ENCODE measurements around the gene DCAF7.

DNA sequence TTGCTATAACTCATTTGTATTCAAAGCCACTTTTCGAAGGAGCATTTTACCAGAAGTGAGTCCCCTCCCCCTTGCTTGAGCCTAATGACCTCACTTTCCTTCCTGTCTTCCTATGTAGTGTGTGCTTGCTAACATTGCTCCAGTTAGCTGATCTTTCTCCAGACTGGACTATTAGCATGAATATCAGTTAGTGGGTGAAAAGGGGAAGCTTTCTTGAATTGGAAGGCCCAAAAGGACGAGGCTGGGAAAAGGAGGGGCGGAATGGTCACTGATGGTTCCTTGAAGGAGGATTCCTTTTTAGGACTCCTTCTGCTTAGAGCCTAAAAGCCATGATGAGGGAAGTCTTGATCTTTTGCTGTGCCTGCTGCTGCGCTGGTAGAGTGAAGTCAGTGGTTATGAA, 83.9 kb downstream of the DCAF7 start:
- TF ChIP-seq, protein P1, sequence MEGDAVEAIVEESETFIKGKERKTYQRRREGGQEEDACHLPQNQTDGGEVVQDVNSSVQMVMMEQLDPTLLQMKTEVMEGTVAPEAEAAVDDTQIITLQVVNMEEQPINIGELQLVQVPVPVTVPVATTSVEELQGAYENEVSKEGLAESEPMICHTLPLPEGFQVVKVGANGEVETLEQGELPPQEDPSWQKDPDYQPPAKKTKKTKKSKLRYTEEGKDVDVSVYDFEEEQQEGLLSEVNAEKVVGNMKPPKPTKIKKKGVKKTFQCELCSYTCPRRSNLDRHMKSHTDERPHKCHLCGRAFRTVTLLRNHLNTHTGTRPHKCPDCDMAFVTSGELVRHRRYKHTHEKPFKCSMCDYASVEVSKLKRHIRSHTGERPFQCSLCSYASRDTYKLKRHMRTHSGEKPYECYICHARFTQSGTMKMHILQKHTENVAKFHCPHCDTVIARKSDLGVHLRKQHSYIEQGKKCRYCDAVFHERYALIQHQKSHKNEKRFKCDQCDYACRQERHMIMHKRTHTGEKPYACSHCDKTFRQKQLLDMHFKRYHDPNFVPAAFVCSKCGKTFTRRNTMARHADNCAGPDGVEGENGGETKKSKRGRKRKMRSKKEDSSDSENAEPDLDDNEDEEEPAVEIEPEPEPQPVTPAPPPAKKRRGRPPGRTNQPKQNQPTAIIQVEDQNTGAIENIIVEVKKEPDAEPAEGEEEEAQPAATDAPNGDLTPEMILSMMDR (IDR thresholded peaks at IDR 0.05), result no peak
- TF ChIP-seq POLR2A (IDR thresholded peaks at IDR 0.05), result no peak
